ENCODE measurements around the gene ADCK1.
"Not testable (repeated sequence)": the region's sequence is repeated elsewhere in the genome, so short reads cannot be mapped to it uniquely, and the experiment has no call there.

Gene ADCK1

GRCh38 chr14:77808250-77808649, 8.3 kb downstream of the ADCK1 start:
- DNase-seq (ENCODE audit: low read depth in 2 of 2), result no peak

DNA sequence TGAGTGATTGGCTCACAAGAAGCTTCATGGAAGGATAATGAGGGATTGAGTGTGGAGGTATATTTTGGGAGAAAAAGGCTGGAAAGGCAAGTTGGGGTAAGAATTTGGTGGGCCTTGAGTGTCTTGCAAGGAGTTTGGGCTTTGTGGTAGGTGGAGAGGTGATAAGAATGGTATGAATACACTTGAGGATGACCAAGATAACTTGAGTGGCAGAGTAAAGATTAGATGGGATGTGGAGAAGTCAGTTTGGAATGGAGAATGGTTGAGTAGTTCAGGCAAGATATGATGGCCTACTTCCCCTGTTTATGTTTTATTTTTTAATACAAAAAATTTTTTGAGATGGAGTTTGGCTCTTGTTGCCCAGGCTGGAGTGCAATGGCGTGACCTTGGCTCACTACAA, 9.1 kb downstream of the ADCK1 start:
- DNase-seq (ENCODE audit: low read depth in 2 of 2), result no peak

GRCh38 chr14:77812028-77812427, 12.1 kb downstream of the ADCK1 start:
- no peak for DNase-seq (ENCODE audit: low read depth in 2 of 2)

DNA sequence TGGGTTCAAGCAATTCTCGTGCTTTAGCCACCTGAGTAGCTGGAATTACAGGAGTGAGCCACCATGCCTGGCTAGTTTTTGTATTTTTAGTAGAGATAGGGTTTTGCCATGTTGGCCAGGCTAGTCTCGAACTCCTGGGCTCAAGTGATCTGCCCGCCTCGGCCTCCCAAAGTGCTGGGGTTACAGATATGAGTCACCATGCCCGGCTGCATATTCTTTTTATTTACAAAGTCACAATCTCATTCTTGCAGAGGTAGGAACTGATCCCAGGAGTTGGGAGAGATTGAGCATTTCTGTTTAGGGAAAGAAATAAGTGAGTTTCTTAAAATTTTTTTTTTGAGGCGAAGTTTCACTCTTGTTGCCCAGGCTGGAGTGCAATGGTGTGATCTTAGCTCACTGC, 12.8 kb downstream of the ADCK1 start:
- not testable (repeated sequence) for DNase-seq (ENCODE audit: low read depth in 2 of 2)

DNA sequence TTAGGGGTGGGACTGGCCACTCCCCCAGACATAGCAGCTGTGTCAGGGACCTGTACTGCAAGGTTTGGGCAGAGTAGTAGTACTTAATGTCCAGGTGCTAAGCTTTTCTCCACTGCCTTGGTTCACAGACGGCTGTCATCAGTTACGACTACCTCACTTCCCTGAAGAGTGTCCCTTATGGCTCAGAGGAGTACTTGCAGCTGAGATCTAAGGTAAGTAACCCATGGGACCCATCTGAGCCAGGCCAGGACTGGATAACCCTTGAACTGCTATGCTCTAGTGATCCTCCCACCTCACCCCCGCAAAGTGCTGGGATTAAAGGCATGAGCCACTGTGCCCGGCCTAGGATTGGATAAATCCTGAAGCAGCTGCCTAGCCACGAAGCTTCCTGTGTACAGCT, 22.4 kb downstream of the ADCK1 start:
- DNase-seq (ENCODE audit: low read depth in 2 of 2), result no peak

DNA sequence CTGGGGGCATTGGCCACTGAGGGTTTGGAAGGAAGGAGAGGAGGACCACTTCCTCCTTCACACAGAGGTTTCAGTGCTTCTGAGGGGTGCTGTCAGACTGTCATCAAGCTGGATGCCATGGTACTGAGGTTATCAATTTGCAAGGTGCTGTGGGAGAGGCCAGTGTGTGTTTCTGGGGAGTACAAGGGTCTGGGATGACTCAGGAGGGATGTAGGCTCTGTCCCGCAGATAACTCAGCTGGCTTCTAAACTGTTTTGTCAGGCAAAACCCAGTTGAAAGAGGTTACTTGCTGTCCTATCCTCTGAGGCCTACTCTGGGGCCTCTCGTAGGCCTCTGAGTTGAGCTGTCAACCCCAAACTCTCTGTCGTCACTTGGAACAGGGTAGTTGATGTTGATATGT, 22.8 kb downstream of the ADCK1 start:
- no peak for DNase-seq (ENCODE audit: low read depth in 2 of 2)

DNA sequence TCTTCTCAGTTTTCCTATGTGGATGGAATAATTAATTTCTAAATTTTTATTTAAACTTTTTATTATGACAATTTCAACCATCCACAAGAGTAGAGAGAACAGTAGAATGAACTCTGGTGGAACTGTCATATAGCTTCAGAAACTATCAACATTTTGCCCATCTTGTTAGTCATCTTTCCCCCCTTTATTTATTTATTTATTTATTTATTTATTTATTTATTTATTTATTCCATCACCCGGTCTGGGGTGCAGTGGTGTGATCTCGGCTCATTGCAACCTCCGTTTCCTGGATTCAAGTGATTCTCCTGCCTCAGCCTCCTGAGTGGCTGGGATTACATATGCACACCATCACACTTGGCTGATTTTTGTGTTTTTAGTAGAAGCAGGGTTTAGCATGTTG, 23.5 kb downstream of the ADCK1 start:
- no peak for DNase-seq (ENCODE audit: low read depth in 2 of 2)

DNA sequence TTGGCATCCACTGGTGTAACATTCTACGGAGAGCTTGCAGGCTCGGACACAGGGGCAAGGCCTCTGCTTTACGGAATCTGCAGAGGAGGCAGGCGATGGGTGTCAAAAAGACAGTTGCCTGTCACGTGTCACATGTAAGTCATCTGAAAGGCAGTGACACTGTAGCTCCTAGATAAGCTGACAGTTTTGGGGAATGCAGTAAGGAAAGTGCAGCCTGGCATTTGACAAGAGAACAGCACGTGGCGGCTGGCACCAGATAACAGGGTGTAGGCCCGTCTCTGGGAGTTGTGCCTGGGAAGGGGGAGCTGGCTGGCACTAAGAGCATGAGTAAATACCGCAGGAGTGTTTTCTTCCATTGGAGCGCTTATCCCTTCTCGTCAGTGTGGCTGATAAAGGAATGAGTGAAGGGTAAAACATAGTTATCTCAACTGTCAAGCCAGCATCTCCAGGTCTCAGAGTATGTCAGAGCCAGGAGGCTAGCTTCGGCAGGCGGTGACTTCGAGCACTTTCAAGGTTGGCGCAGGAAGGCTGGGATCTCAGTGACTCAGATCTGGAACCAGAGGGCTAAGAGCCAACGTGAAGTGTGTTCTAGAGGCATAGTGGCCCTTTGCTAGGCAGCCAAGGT, 26.1 kb downstream of the ADCK1 start:
- no peak for DNase-seq (ENCODE audit: low read depth in 2 of 2)

DNA sequence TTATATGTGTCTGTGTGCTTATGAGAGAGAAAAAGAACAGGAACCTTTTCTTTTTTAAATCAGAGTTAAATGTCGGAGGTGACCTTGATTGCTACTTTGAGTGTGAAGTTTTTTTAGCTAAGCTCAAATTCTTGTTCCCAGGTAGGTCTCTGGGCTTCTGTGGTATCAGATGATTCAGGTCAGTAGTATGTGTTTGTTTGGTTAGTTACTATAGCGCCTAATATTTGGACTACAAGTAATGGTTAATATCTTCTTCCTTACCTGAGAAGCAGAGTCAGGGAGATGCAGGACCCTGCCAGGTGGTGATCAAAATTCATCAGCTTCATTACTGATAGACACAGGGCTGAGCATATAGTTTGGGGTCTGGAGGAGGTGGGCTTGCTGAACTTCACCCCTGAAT, 30.8 kb downstream of the ADCK1 start:
- DNase-seq (ENCODE audit: low read depth in 2 of 2), result no peak

DNA sequence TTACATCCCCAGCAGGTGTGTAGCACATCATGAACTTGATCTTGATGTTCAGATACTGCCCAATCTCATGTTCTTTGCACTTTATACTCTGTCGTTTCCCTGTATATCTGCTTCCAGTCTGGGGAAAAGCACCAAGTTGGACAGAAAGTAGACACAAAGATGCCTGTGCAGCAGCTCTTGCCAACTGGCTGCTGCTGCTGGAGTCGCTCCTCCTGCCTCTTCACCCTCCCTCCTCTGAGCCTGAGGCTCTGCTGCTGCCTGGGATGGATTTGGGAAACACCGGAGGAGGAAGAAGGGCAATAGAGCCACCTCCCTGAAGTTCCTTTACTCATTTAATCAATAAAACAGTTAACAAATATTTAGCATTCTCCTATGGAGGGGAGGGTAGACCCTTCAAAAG, 32.4 kb downstream of the ADCK1 start:
- no peak for DNase-seq (ENCODE audit: low read depth in 2 of 2)

DNA sequence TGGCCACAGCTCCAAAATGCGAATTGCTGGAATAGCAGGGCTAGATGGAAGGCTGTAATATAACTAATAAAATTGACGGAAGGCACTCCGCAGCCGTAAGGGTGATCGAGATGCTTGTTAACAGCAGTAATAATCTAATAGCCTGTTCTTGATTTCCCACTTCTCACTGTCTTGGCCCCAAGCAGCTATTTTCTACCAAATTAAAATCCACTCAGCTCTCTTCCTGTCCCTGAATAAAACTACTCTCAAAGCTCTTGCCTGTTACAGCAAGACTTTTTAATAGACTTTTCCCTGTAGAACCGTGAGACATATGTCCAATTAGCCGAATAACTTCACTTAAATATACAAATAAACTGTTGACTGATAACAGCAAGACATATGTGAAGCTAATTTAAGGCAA, 38.0 kb downstream of the ADCK1 start:
- DNase-seq (ENCODE audit: low read depth in 2 of 2), result no peak

DNA sequence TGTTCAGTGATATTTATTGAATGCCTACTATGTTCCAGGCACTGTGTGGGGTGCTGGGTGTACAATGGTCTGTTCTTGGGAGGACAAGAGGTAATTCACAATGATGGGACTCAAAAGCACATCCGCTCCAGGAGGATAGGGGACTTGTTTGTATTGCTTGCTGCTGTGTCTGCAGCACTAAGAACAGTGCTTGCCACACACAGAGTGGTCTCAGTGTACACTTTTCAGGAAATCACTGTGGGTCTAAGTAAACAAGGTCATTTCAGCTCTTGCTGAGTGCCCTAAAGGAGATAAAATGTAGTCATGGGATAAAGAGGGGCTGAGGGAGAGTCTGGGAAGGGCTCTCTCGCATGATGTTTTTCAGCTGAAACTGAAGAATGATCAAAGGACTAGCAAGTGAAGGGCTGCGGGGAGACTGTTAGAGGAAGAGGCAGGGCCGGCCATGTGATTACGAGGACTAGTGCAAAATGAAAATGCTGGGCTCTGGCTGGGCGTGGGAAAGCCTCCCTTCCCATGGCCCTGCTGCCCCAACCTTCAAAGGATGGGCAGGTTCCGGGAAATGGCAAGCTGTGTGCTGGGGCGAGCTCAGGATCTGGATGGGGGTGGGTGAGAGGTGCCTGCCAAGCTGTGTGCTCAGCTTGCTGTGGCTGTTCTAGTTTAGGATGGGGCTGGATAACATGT, 39.1 kb downstream of the ADCK1 start:
- no peak for DNase-seq (ENCODE audit: low read depth in 2 of 2)

DNA sequence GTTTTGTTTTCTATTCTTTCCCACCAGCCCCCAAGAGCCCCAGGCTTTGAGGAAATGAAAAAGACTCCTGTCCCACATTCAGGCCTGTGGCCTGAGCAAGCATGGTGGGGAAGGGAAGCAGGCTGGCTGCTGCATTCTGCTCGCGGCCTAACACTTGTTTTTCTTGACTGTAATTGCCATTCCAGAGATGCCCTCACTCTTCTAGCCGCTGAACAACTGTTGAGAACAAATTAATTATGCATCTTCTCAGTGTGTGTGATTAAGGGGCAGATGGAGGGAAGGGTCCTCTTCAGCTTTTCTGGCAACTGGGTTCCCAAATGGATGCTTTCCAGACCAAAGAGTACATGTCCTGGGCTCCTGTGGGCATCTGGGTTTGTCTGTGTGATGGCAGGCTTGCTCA, 43.3 kb downstream of the ADCK1 start:
- no peak for DNase-seq (ENCODE audit: low read depth in 2 of 2)

DNA sequence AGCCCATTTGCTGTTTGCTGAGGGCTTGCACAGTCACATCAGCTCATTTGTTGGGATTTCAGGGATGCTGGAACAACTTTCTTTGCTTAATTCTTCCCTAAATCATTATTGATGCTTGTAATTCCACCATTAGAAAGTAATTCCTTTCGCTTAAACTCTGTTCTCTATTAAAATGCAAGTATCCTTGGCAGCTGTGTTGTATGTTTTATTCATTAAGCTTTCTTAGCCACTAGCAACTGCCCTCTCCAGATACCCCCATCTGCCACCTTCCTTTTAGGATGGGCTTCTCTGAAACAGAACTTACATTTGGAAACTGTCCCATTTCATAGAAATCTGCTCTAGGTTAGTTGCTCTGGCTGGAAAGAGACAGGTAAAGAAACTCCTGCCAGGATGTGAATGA, 43.7 kb downstream of the ADCK1 start:
- DNase-seq (ENCODE audit: low read depth in 2 of 2), result no peak

GRCh38 chr14:77844802-77845201, 44.9 kb downstream of the ADCK1 start:
- DNase-seq (ENCODE audit: low read depth in 2 of 2), result no peak

- DNase-seq (ENCODE audit: low read depth in 2 of 2), result no peak
Measured at GRCh38 chr14:77848031-77848430, 48.1 kb downstream of the ADCK1 start.

GRCh38 chr14:77849711-77850110, 49.8 kb downstream of the ADCK1 start:
- no peak for DNase-seq (ENCODE audit: low read depth in 2 of 2)

- no peak for DNase-seq (ENCODE audit: low read depth in 2 of 2)
Measured at GRCh38 chr14:77853919-77854318, 54.0 kb downstream of the ADCK1 start.

DNA sequence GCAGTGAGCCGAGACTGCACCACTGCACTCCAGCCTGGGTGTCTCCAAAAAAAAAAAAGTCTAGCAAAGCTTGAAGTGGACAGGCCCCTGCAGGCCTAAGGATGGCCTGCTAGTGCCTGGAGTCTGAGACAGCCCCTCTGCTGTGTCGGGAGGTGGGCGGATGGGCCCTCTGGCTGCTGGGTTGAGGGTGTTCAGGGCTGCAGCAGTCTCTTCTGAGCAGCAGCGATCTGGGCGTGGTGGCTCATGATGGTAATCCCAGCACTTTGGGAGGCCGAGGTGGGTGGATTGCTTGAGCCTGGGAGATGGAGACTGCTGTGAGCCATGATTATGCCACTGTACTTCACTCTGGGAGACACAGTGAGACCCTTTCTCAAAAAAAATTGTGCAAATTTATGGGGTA, 57.0 kb downstream of the ADCK1 start:
- no peak for DNase-seq (ENCODE audit: low read depth in 2 of 2)

GRCh38 chr14:77859934-77860570, 60.1 kb downstream of the ADCK1 start:
- DNase-seq (ENCODE audit: low read depth in 2 of 2), result no peak

DNA sequence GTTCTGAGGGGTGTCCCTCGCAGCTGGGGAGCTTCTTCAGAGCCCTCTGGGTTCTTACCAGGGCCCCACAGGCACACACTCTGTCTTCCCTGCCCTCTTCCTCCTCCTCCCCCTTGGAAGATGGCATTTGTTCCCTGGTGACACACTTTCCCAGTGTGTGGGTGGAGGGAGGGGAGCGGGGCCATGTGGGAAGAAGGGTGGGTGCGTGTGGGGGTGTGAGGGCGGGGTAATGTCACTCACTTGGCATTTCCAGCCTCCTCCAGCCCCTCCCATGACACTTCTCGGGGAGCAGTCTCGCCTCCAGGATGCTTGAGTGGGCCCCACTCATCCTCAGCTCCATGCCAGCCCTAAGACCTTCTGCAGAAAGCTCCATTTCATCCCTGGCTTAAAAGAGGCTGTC, 61.3 kb downstream of the ADCK1 start:
- DNase-seq (ENCODE audit: low read depth in 2 of 2), result no peak

DNA sequence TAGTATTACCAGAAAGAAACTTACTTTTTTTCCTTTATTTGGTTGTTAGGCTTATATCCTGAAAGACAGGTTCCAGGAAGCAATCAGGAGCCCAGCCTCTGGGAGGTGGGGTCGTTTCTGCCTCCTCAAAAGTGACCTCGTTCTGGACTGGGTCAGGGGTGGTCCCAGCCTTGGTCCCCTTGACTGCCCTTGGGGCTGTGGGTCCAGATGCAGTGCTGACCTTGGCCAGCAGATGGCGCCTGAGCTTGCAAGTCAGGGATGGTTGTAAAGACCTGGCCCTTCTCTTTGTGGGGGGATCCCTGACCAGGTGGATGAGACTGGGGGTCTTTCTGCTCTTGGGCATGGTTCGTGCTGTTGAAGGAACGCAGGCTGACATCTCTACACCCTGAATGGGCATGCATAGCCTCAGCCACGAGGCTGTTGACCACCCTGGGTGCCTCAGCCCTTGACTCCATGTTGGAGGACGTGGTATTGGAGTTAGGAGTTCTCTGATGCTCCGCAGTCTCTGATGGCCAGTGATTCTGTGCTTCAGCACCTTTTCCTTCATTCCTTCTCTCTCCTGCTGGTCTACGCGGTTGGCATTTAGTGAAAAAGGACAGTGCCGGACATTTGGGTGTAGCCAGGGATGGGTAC, 62.4 kb downstream of the ADCK1 start:
- peak; percentile 42 to 54 for DNase-seq (ENCODE audit: low read depth in 2 of 2)

GRCh38 chr14:77864085-77864484, 64.2 kb downstream of the ADCK1 start:
- no peak for DNase-seq (ENCODE audit: low read depth in 2 of 2)
